Measurements from ENCODE around the gene BMPER. TPM values are rescaled to one million over a fixed set of nuclear protein-coding genes. Genes with fewer than 3 reads are reported as not detected.
A peak's percentile ranks its signal among the peaks of the same experiment; 100 is the strongest.

The BMPER gene
- total RNA-seq, 4 donors from 2014 or later: 3.1 to 33.3 (median 8.0) TPM

- TF ChIP-seq EP300 (IDR thresholded peaks at IDR 0.05) (no peak), CTCF (IDR thresholded peaks at IDR 0.05) (no peak), POLR2A (IDR thresholded peaks at IDR 0.05) (no peak)
- H3K4me1 ChIP-seq: peaks cover 0 to 4% (median 2%) of the 10 kb centered on the region in 4 donors
- H3K27me3 ChIP-seq: no peaks in the 10 kb centered on the region
- no peak overlapping the region for H3K27ac ChIP-seq
- DNase-seq (ENCODE audit: low spot score in 2 of 2): no peak
- no peaks in the 10 kb centered on the region for H3K36me3 ChIP-seq
- 94 to 95% methylated on average over 5 of the region's 5 CpGs for WGBS, 2 donors
- no peak overlapping the region for H3K4me3 ChIP-seq
- H3K9me3 ChIP-seq: no peaks in the 10 kb centered on the region
Observed at GRCh38 chr7:33869176-33869575, 36.2 kb upstream of the BMPER start.

- H3K4me3 ChIP-seq: no peak overlapping the region
- H3K4me1 ChIP-seq: peaks cover 0 to 13% (median 5%) of the 10 kb centered on the region in 4 donors
- 61 to 67% methylated on average over 3 of the region's 3 CpGs for WGBS, 2 donors
- H3K27me3 ChIP-seq: no peaks in the 10 kb centered on the region
- no peak for DNase-seq (ENCODE audit: low spot score in 2 of 2)
- TF ChIP-seq POLR2A (IDR thresholded peaks at IDR 0.05): no peak
- TF ChIP-seq CTCF (IDR thresholded peaks at IDR 0.05): no peak
- TF ChIP-seq EP300 (IDR thresholded peaks at IDR 0.05): no peak
- no peak overlapping the region for H3K27ac ChIP-seq
- no peaks in the 10 kb centered on the region for H3K9me3 ChIP-seq
- H3K36me3 ChIP-seq: no peaks in the 10 kb centered on the region
Observed at GRCh38 chr7:33870120-33870519, 35.2 kb upstream of the BMPER start.

GRCh38 chr7:33872870-33873269 is 32.5 kb upstream of the BMPER start:
- H3K27ac ChIP-seq: no peak overlapping the region
- no peaks in the 10 kb centered on the region for H3K9me3 ChIP-seq
- no peak overlapping the region for H3K4me3 ChIP-seq
- no peaks in the 10 kb centered on the region for H3K27me3 ChIP-seq
- H3K4me1 ChIP-seq: peaks cover 0 to 33% (median 5%) of the 10 kb centered on the region in 4 donors
- H3K36me3 ChIP-seq: no peaks in the 10 kb centered on the region
- no peak for DNase-seq (ENCODE audit: low spot score in 2 of 2)
- WGBS, 2 donors: 74 to 75% methylated on average over 4 of the region's 4 CpGs
- no peak for TF ChIP-seq EP300 (IDR thresholded peaks at IDR 0.05)
- TF ChIP-seq CTCF (IDR thresholded peaks at IDR 0.05): no peak
- no peak for TF ChIP-seq POLR2A (IDR thresholded peaks at IDR 0.05)

- no peaks in the 10 kb centered on the region for H3K27me3 ChIP-seq
- no peaks in the 10 kb centered on the region for H3K36me3 ChIP-seq
- DNase-seq (ENCODE audit: low spot score in 2 of 2): no peak
- no peak overlapping the region for H3K4me3 ChIP-seq
- TF ChIP-seq POLR2A (IDR thresholded peaks at IDR 0.05): no peak
- TF ChIP-seq EP300 (IDR thresholded peaks at IDR 0.05): no peak
- TF ChIP-seq CTCF (IDR thresholded peaks at IDR 0.05): no peak
- no peaks in the 10 kb centered on the region for H3K9me3 ChIP-seq
- no peak overlapping the region for H3K27ac ChIP-seq
- 96 to 100% methylated on average over 1 of the region's 1 CpG for WGBS, 2 donors
- peaks cover 0 to 33% (median 5%) of the 10 kb centered on the region in 4 donors for H3K4me1 ChIP-seq
Observed at GRCh38 chr7:33873518-33873917, 31.8 kb upstream of the BMPER start.

- TF ChIP-seq CTCF (IDR thresholded peaks at IDR 0.05) (no peak), POLR2A (IDR thresholded peaks at IDR 0.05) (no peak), EP300 (IDR thresholded peaks at IDR 0.05) (no peak)
- H3K9me3 ChIP-seq: no peaks in the 10 kb centered on the region
- peak overlapping the region in 3 of 4 donors; percentile 30 to 71 (median 66) for H3K27ac ChIP-seq
- H3K4me1 ChIP-seq: peaks cover 0 to 33% (median 5%) of the 10 kb centered on the region in 4 donors
- 69 to 71% methylated on average over 4 of the region's 4 CpGs for WGBS, 2 donors
- no peaks in the 10 kb centered on the region for H3K27me3 ChIP-seq
- no peak overlapping the region for H3K4me3 ChIP-seq
- no peak for DNase-seq (ENCODE audit: low spot score in 2 of 2)
- H3K36me3 ChIP-seq: no peaks in the 10 kb centered on the region
Observed at GRCh38 chr7:33873981-33874750, 31.2 kb upstream of the BMPER start.

All from tibial nerve (tissue), 4 donors.